HL-60 (cell line): ENCODE data around the gene TBC1D30.

Source experiments
- CTCF ChIP-seq: IDR thresholded peaks from one replicate; pipeline ENCODE4 v1.5.1; 2011; ENCODE audit warnings: low read length, control low read depth, inconsistent platforms; ENCODE audit not compliant: insufficient read depth
- TF ChIP-seq, protein P1 (sequence below): IDR thresholded peaks from 2 replicates; pipeline ENCODE4 v1.6.1; 2012; ENCODE audit warnings: low read depth; ENCODE audit not compliant: insufficient replicate concordance

DNA sequence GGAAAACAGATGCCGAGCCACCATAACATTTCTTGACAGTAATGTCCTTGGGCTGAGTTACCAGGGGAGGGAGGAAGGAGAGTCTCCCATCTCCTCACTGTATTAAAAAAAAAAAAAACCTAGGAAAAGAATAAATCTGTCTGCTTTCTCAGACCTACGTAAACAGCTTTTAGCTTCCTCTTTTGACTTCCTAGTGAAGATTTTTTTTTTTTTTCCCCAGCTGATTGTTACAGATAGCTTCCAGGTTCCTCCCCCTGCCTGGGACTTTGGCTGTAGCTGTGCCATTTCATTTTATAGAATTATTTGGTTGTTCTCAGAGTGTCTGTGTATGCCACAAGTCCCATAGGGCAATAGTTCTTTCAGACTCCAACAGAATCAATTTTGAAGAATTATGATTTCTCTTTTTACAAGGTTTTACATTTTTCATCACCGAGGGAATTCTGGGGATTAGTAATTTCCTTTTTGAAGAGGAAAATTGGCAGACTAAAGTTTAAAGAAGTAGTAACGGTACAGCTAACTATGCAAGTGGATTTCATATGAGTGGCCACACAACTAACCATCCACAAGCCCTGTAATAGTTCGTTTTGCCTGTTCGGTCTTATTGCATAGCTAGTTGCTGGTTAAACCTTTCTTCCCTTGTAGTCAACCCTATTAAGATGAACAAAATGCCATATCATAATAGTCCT is 42.1 kb upstream of the TBC1D30 start:
- no peak for TF ChIP-seq CTCF
- TF ChIP-seq, protein P1, sequence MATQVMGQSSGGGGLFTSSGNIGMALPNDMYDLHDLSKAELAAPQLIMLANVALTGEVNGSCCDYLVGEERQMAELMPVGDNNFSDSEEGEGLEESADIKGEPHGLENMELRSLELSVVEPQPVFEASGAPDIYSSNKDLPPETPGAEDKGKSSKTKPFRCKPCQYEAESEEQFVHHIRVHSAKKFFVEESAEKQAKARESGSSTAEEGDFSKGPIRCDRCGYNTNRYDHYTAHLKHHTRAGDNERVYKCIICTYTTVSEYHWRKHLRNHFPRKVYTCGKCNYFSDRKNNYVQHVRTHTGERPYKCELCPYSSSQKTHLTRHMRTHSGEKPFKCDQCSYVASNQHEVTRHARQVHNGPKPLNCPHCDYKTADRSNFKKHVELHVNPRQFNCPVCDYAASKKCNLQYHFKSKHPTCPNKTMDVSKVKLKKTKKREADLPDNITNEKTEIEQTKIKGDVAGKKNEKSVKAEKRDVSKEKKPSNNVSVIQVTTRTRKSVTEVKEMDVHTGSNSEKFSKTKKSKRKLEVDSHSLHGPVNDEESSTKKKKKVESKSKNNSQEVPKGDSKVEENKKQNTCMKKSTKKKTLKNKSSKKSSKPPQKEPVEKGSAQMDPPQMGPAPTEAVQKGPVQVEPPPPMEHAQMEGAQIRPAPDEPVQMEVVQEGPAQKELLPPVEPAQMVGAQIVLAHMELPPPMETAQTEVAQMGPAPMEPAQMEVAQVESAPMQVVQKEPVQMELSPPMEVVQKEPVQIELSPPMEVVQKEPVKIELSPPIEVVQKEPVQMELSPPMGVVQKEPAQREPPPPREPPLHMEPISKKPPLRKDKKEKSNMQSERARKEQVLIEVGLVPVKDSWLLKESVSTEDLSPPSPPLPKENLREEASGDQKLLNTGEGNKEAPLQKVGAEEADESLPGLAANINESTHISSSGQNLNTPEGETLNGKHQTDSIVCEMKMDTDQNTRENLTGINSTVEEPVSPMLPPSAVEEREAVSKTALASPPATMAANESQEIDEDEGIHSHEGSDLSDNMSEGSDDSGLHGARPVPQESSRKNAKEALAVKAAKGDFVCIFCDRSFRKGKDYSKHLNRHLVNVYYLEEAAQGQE: no peak
